IMR-90 (cell line): ENCODE results near the gene SYNGR1. TPM values are rescaled to one million over a fixed set of nuclear protein-coding genes. Genes with fewer than 3 reads are reported as not detected.
"Not testable (repeated sequence)": the region's sequence is repeated elsewhere in the genome, so short reads cannot be mapped to it uniquely, and the experiment has no call there.

Source experiments
- ATAC-seq: fragments of 200-7000 bp; cut with Tn5 transposase; 2 replicates; pipeline ENCODE4 v1.9.1; 2020; ENCODE audit warnings: low read depth, mild to moderate bottlenecking, moderate library complexity
- BruUV-seq: library from RNA; stranded (reverse); fragments of 400-500 nt; replicated peaks from 2 replicates; lab custom pipeline; 2021; lab: Mats Ljungman, UMichigan
- CTCF ChIA-PET: fragments of 300-600 bp; formaldehyde crosslinking; extraction: SDS; loops from one replicate; lab custom pipeline; 2021; ENCODE audit warnings: antibody characterized with exemption; lab: Yijun Ruan, JAX
- POLR2A ChIA-PET: fragments of 300-600 bp; sonication (Branson Sonifier 250); formaldehyde crosslinking; loops from one replicate; lab custom pipeline; 2022; ENCODE audit warnings: antibody characterized with exemption; ENCODE audit not compliant: unreplicated experiment; lab: Charles Lee
- DNase-seq: peaks from one replicate; pipeline ENCODE4 v3.0.0; 2013
- H2AFZ ChIP-seq: replicated peaks from 2 replicates; pipeline ENCODE3; 2013; ENCODE audit warnings: low read length, mild to moderate bottlenecking; ENCODE audit not compliant: poor library complexity
- H2AK5ac ChIP-seq: 2 replicates; pipeline ENCODE4 v1.6.1; 2013; ENCODE audit warnings: low read depth, low read length, inconsistent platforms
- H2AK9ac ChIP-seq: replicated peaks from 2 replicates; pipeline ENCODE3; 2013; ENCODE audit warnings: mild to moderate bottlenecking, low read depth, low read length, moderate library complexity; ENCODE audit not compliant: poor library complexity
- H2BK120ac ChIP-seq: 2 replicates; pipeline ENCODE4 v1.6.1; 2013; ENCODE audit warnings: low read depth, low read length, inconsistent platforms
- H2BK15ac ChIP-seq: 3 replicates; pipeline ENCODE4 v1.6.1; 2013; ENCODE audit warnings: low read depth, low read length, inconsistent platforms
- H2BK20ac ChIP-seq: 2 replicates; pipeline ENCODE4 v1.6.1; 2013; ENCODE audit warnings: low read depth, mild to moderate bottlenecking, inconsistent platforms, low read length, moderate library complexity
- H2BK5ac ChIP-seq: 2 replicates; pipeline ENCODE4 v1.6.1; 2013; ENCODE audit warnings: mild to moderate bottlenecking, low read depth, low read length, inconsistent platforms; ENCODE audit not compliant: poor library complexity, severe bottlenecking
- H3K14ac ChIP-seq: replicated peaks from 2 replicates; pipeline ENCODE4 v1.6.1; 2013; ENCODE audit warnings: low read depth, low read length, inconsistent platforms
- H3K18ac ChIP-seq: 2 replicates; pipeline ENCODE4 v1.6.1; 2013; ENCODE audit warnings: low read depth, low read length, control low read depth
- H3K23ac ChIP-seq: 2 replicates; pipeline ENCODE4 v1.6.1; 2013; ENCODE audit warnings: low read depth, low read length, inconsistent platforms
- H3K27ac ChIP-seq: 2 replicates; pipeline ENCODE4 v1.5.1; 2013; ENCODE audit warnings: mild to moderate bottlenecking, control low read depth, low read length; ENCODE audit not compliant: insufficient read depth
- H3K27me3 ChIP-seq: 2 replicates; pipeline ENCODE4 v1.6.1; 2013; ENCODE audit warnings: low read length; ENCODE audit not compliant: control insufficient read depth, insufficient read depth
- H3K36me3 ChIP-seq: 2 replicates; pipeline ENCODE4 v1.6.1; 2013; ENCODE audit warnings: low read length, mixed read lengths; ENCODE audit not compliant: control insufficient read depth, insufficient read depth
- H3K4ac ChIP-seq: 2 replicates; pipeline ENCODE4 v1.6.1; 2013; ENCODE audit warnings: low read depth, low read length, inconsistent platforms
- H3K4me1 ChIP-seq: 2 replicates; pipeline ENCODE4 v1.6.1; 2013; ENCODE audit warnings: low read length, mixed read lengths; ENCODE audit not compliant: control insufficient read depth, insufficient read depth
- H3K4me2 ChIP-seq: 2 replicates; pipeline ENCODE4 v1.6.1; 2013; ENCODE audit warnings: low read depth, mild to moderate bottlenecking, control low read depth, low read length, moderate library complexity
- H3K4me3 ChIP-seq: 2 replicates; pipeline ENCODE4 v1.5.1; 2013; ENCODE audit warnings: low read depth, mild to moderate bottlenecking, control low read depth, low read length, moderate library complexity; ENCODE audit not compliant: insufficient read depth
- H3K56ac ChIP-seq: 2 replicates; pipeline ENCODE4 v1.6.1; 2013; ENCODE audit warnings: low read length, inconsistent platforms; ENCODE audit not compliant: insufficient read depth; ENCODE audit errors: extremely low read depth
- H3K79me1 ChIP-seq, 2 experiments: 2 replicates each; pipeline ENCODE4 v1.6.1; 2013; ENCODE audit warnings: low read length in 2 of 2, inconsistent platforms in 1 of 2, low read depth in 1 of 2
- H3K9ac ChIP-seq: 2 replicates; pipeline ENCODE4 v1.6.1; 2013; ENCODE audit warnings: low read depth, low read length, control low read depth
- H3K9me1 ChIP-seq: 2 replicates; pipeline ENCODE4 v1.6.1; 2013; ENCODE audit warnings: low read length, inconsistent platforms; ENCODE audit not compliant: insufficient read depth
- H3K9me3 ChIP-seq: 2 replicates; pipeline ENCODE4 v1.6.1; 2013; ENCODE audit warnings: low read length; ENCODE audit not compliant: control insufficient read depth, insufficient read depth
- H4K20me1 ChIP-seq: 2 replicates; pipeline ENCODE4 v1.6.1; 2013; ENCODE audit warnings: low read length, inconsistent platforms; ENCODE audit not compliant: insufficient read depth
- H4K5ac ChIP-seq: 2 replicates; pipeline ENCODE4 v1.6.1; 2013; ENCODE audit warnings: mild to moderate bottlenecking, low read depth, low read length, control low read depth
- H4K8ac ChIP-seq, 2 experiments: 2 replicates each; pipeline ENCODE4 v1.6.1; 2013; ENCODE audit warnings: low read depth in 2 of 2, low read length in 2 of 2, control low read depth in 1 of 2, inconsistent platforms in 1 of 2
- H4K91ac ChIP-seq: 2 replicates; pipeline ENCODE4 v1.6.1; 2013; ENCODE audit warnings: low read depth, low read length, inconsistent platforms; ENCODE audit not compliant: insufficient read depth
- WGBS, 2 experiments: methylation state at CpG; one replicate each; pipeline versions ENCODE4 v1.1.5 to v1.1.7; 2013; ENCODE audit warnings: missing lambda C conversion rate in 2 of 2; ENCODE audit not compliant: insufficient read length in 1 of 2; ENCODE audit errors: extremely low coverage in 2 of 2; 5-methylcytosine and 5-hydroxymethylcytosine counted together
- dilution Hi-C: fragments of 300-500 bp; cut with HindIII; formaldehyde crosslinking; loops from one replicate; pipeline ENCODE4 v1.14.3; 2018; ENCODE audit warnings: low sequenced_read_pairs; ENCODE audit not compliant: unreplicated experiment
- in situ Hi-C: fragments of 300-500 bp; cut with MboI; formaldehyde crosslinking; loops from 3 replicates; pipeline ENCODE4 v1.14.3; 2019; ENCODE audit warnings: low sequenced_read_pairs, inconsistent platforms, mixed read lengths
- intact Hi-C: fragments of 100-400 bp; cut with micrococcal nuclease; formaldehyde crosslinking; loops from 2 replicates; pipeline ENCODE4 v1.10.0; 2022
- polyA plus RNA-seq, 3 experiments: library from polyadenylated mRNA; depleted of rRNA; stranded (reverse); fragments of >200 nt; gene quantifications; 2 replicates each; pipeline ENCODE4 v1.2.3, GENCODE V29; 2012; ENCODE audit warnings: low replicate concordance in 1 of 3
- total RNA-seq: library from RNA; depleted of rRNA; stranded (reverse); fragments of >200 nt; gene quantifications from 2 replicates; pipeline ENCODE4 v1.2.3, GENCODE V29; 2012

Gene SYNGR1
- total and polyA plus RNA-seq, 2 of the 4 experiments (the other 2 are of a cell fraction): 6.3 to 81.5 TPM

GRCh38 chr22:39411828-39412365 is 62.1 kb downstream of the SYNGR1 start:
- H4K8ac ChIP-seq, H3K4me1 ChIP-seq, H3K27ac ChIP-seq, H2BK20ac ChIP-seq, H2BK120ac ChIP-seq, DNase-seq, H3K4me3 ChIP-seq, H3K27me3 ChIP-seq, H3K4me2 ChIP-seq, H3K18ac ChIP-seq, in situ Hi-C loops, H2BK15ac ChIP-seq, H3K4ac ChIP-seq, H3K14ac ChIP-seq, dilution Hi-C loops, POLR2A ChIA-PET, ATAC-seq, H2AK9ac ChIP-seq, CTCF ChIA-PET, H2AFZ ChIP-seq, H4K91ac ChIP-seq, H3K23ac ChIP-seq, H2BK5ac ChIP-seq, H3K9me1 ChIP-seq, H3K9me3 ChIP-seq, BruUV-seq, H4K5ac ChIP-seq, H3K9ac ChIP-seq, H3K56ac ChIP-seq, intact Hi-C loops: not testable (repeated sequence)
- Histone ChIP-seq H4K20me1 (peaks cover 36% of the 10 kb centered on the region), H3K79me1 (peaks cover 21 to 50% of the 10 kb centered on the region in 2 experiments), H3K36me3 (peaks cover 22% of the 10 kb centered on the region), H2AK5ac (0 out of 2 replicates have a peak overlapping the region, but pooled peaks have one; percentile 4)
- WGBS, 2 experiments: 100% methylated on average over 3 of the region's 11 CpGs; no CpG with 5 or more reads in 1 of the 2 experiments

- H4K91ac ChIP-seq, intact Hi-C loops, H3K4me2 ChIP-seq, H3K14ac ChIP-seq, dilution Hi-C loops, H4K5ac ChIP-seq, H2BK20ac ChIP-seq, H3K23ac ChIP-seq, H3K27ac ChIP-seq, H3K4me1 ChIP-seq, ATAC-seq, H3K4ac ChIP-seq, H2AK9ac ChIP-seq, DNase-seq, H3K56ac ChIP-seq, H2BK15ac ChIP-seq, H2AK5ac ChIP-seq, BruUV-seq, H2BK5ac ChIP-seq, H3K18ac ChIP-seq, H2BK120ac ChIP-seq, H4K8ac ChIP-seq, H3K4me3 ChIP-seq, CTCF ChIA-PET, in situ Hi-C loops, H3K27me3 ChIP-seq, H3K9ac ChIP-seq, H3K9me3 ChIP-seq, H3K9me1 ChIP-seq, H2AFZ ChIP-seq: not testable (repeated sequence)
- Histone ChIP-seq H3K79me1 (peaks cover 16 to 43% of the 10 kb centered on the region in 2 experiments), H3K36me3 (peaks cover 31% of the 10 kb centered on the region), H4K20me1 (peaks cover 36% of the 10 kb centered on the region)
- POLR2A ChIA-PET: interaction anchor here (0.6 kb wide), 1 partner anchor 101 kb away, joined by 3 read pairs; no protein-coding TSS in a partner anchor
- WGBS, 2 experiments: 95% methylated on average over 3 of the region's 7 CpGs; no CpG with 5 or more reads in 1 of the 2 experiments
Observed at GRCh38 chr22:39413204-39413603, 63.4 kb downstream of the SYNGR1 start.
